ENCODE data around the gene TUBGCP4. TPM values are rescaled to one million over a fixed set of nuclear protein-coding genes. Genes with fewer than 3 reads are reported as not detected.

TUBGCP4 gene
- polyA plus RNA-seq, 1 experiment = 14.0 TPM

GRCh38 chr15:43434446-43434845 lies 63.5 kb downstream of the TUBGCP4 start:
- H3K27ac ChIP-seq (ENCODE audit: low read depth, low read length) = no peak overlapping the region
- TF ChIP-seq CTCF (IDR thresholded peaks at IDR 0.05; ENCODE audit: low read depth, low read length) = no peak
- H3K27me3 ChIP-seq (ENCODE audit: control insufficient read depth, insufficient read depth, low read length) = no peaks in the 10 kb centered on the region
- no peak overlapping the region for H3K4me3 ChIP-seq (ENCODE audit: low read depth, low read length)
- no peaks in the 10 kb centered on the region for H3K9me3 ChIP-seq (ENCODE audit: control insufficient read depth, insufficient read depth, low read length)
- no peak for DNase-seq (ENCODE audit: low read depth, low spot score)
- POLR2A ChIA-PET = no interaction called here
- CTCF ChIA-PET = interaction anchor here (1.3 kb wide), 1 partner anchor 58 kb away, joined by 5 read pairs; no protein-coding TSS in a partner anchor

GRCh38 chr15:43436395-43436794 lies 65.5 kb downstream of the TUBGCP4 start:
- Histone ChIP-seq H3K9me3 (ENCODE audit: control insufficient read depth, insufficient read depth, low read length) (no peaks in the 10 kb centered on the region), H3K27me3 (ENCODE audit: control insufficient read depth, insufficient read depth, low read length) (no peaks in the 10 kb centered on the region), H3K27ac (ENCODE audit: low read depth, low read length) (no peak overlapping the region), H3K4me3 (ENCODE audit: low read depth, low read length) (no peak overlapping the region)
- POLR2A ChIA-PET = no interaction called here
- no peak for DNase-seq (ENCODE audit: low read depth, low spot score)
- CTCF ChIA-PET = no interaction called here
- no peak for TF ChIP-seq CTCF (IDR thresholded peaks at IDR 0.05; ENCODE audit: low read depth, low read length)

GRCh38 chr15:43439268-43439667 lies 68.4 kb downstream of the TUBGCP4 start:
- CTCF ChIA-PET = interaction anchor here (3.2 kb wide), 1 partner anchor 73 kb away, joined by 39 read pairs; no protein-coding TSS in a partner anchor
- no peak overlapping the region for H3K4me3 ChIP-seq (ENCODE audit: low read depth, low read length)

GRCh38 chr15:43440721-43441281 lies 69.9 kb downstream of the TUBGCP4 start:
- Histone ChIP-seq H3K4me3 (ENCODE audit: low read depth, low read length) (no peak overlapping the region), H3K27ac (ENCODE audit: low read depth, low read length) (peak overlapping the region; percentile 62), H3K9me3 (ENCODE audit: control insufficient read depth, insufficient read depth, low read length) (no peaks in the 10 kb centered on the region), H3K27me3 (ENCODE audit: control insufficient read depth, insufficient read depth, low read length) (no peaks in the 10 kb centered on the region)
- POLR2A ChIA-PET = interaction anchor here (0.8 to 1.4 kb wide), 6 partner anchors 16 to 78 kb away, joined by 3 to 14 read pairs (median 5); partner anchors contain the start of gene MAP1A
- peak; percentile 93 for DNase-seq (ENCODE audit: low read depth, low spot score)
- CTCF ChIA-PET = interaction anchor here (0.9 to 3.2 kb wide), 6 partner anchors 17 to 329 kb away, joined by 3 to 39 read pairs (median 6); partner anchors contain the start of gene MAP1A
- TF ChIP-seq CTCF (IDR thresholded peaks at IDR 0.05; ENCODE audit: low read depth, low read length) = peak; percentile 58

More at GRCh38 chr15:43439268-43439667, 68.4 kb downstream of the TUBGCP4 start:
- H3K27ac ChIP-seq (ENCODE audit: low read depth, low read length) = no peak overlapping the region
- no peak for TF ChIP-seq CTCF (IDR thresholded peaks at IDR 0.05; ENCODE audit: low read depth, low read length)
- DNase-seq (ENCODE audit: low read depth, low spot score) = no peak
- POLR2A ChIA-PET = no interaction called here
- H3K9me3 ChIP-seq (ENCODE audit: control insufficient read depth, insufficient read depth, low read length) = no peaks in the 10 kb centered on the region
- H3K27me3 ChIP-seq (ENCODE audit: control insufficient read depth, insufficient read depth, low read length) = no peaks in the 10 kb centered on the region

- peak overlapping the region; percentile 62 for H3K27ac ChIP-seq (ENCODE audit: low read depth, low read length)
- no peak for DNase-seq (ENCODE audit: low read depth, low spot score)
- POLR2A ChIA-PET = interaction anchor here (0.5 to 1.4 kb wide), 6 partner anchors 16 to 336 kb away, joined by 3 to 14 read pairs (median 4); partner anchors contain the start of gene ELL3
- no peak for TF ChIP-seq CTCF (IDR thresholded peaks at IDR 0.05; ENCODE audit: low read depth, low read length)
- CTCF ChIA-PET = interaction anchor here (0.7 to 3.2 kb wide), 7 partner anchors 16 to 329 kb away, joined by 3 to 39 read pairs (median 6); partner anchors contain the start of gene MAP1A
- H3K9me3 ChIP-seq (ENCODE audit: control insufficient read depth, insufficient read depth, low read length) = no peaks in the 10 kb centered on the region
- no peaks in the 10 kb centered on the region for H3K27me3 ChIP-seq (ENCODE audit: control insufficient read depth, insufficient read depth, low read length)
- no peak overlapping the region for H3K4me3 ChIP-seq (ENCODE audit: low read depth, low read length)
Measured at GRCh38 chr15:43441316-43441715, 70.4 kb downstream of the TUBGCP4 start.
